Heart left ventricle (tissue), 16 donors: ENCODE results near the gene DBN1. TPM values are rescaled to one million over a fixed set of nuclear protein-coding genes. Genes with fewer than 3 reads are reported as not detected.

Source experiments
- ATAC-seq, 4 donors: fragments of 200-7000 bp; cut with Tn5 transposase; one replicate each; pipeline ENCODE4 v1.9.1; 2020 to 2022; ENCODE audit warnings: moderate library complexity in 4 of 4, mild to moderate bottlenecking in 3 of 4, moderate number of reproducible peaks in 1 of 4
- DNase-seq, 5 donors: peaks; one replicate each; pipeline ENCODE4 v3.0.0-alpha.2; 2020
- H3K27ac ChIP-seq, 12 donors: fragments of 200-600 bp; sonication (generic) in 4 of 12; one replicate each; pipeline versions ENCODE4 v1.5.0 to v1.8.0; 2016 to 2022; ENCODE audit warnings: mild to moderate bottlenecking in 2 of 12
- H3K27me3 ChIP-seq, 9 donors: fragments of 200-600 bp; sonication (generic) in 2 of 9; one replicate each; pipeline versions ENCODE4 v1.5.1 to v1.8.0; 2016 to 2022; ENCODE audit warnings: mild to moderate bottlenecking in 3 of 9
- H3K36me3 ChIP-seq, 9 donors: fragments of 200-600 bp; sonication (generic) in 2 of 9; one replicate each; pipeline versions ENCODE4 v1.5.0 to v1.8.0; 2018 to 2022; ENCODE audit warnings: mild to moderate bottlenecking in 2 of 9
- H3K4me1 ChIP-seq, 12 donors: fragments of 200-600 bp; sonication (generic) in 4 of 12; one replicate each; pipeline versions ENCODE4 v1.5.0 to v1.8.0; 2016 to 2022; ENCODE audit warnings: mild to moderate bottlenecking in 3 of 12
- H3K4me3 ChIP-seq, 12 donors: fragments of 200-600 bp; sonication (generic) in 4 of 12; one replicate each; pipeline versions ENCODE4 v1.5.0 to v1.8.0; 2017 to 2022; ENCODE audit warnings: mild to moderate bottlenecking in 9 of 12, moderate library complexity in 4 of 12
- H3K9me3 ChIP-seq, 12 donors: fragments of 200-600 bp; sonication (generic) in 4 of 12; one replicate each; pipeline versions ENCODE4 v1.5.0 to v1.8.0; 2016 to 2022; ENCODE audit warnings: mild to moderate bottlenecking in 1 of 12
- CTCF ChIP-seq, 12 donors: fragments of 200-600 bp; sonication (generic) in 4 of 12; IDR thresholded peaks; one replicate each; pipeline versions ENCODE4 v1.5.0 to v1.8.0; 2018 to 2022; ENCODE audit warnings: antibody characterized with exemption in 12 of 12, mild to moderate bottlenecking in 5 of 12
- POLR2A ChIP-seq, 2 donors: fragments of 450-650 bp; IDR thresholded peaks; one replicate each; pipeline ENCODE4 v1.6.1; 2017; ENCODE audit warnings: antibody characterized with exemption in 2 of 2, mild to moderate bottlenecking in 2 of 2, moderate library complexity in 2 of 2
- WGBS, 4 donors: extraction: QIAGEN DNeasy Blood & Tissue Kit in 2 of 4; methylation state at CpG; one replicate each; pipeline versions ENCODE4 v1.1.5 to v1.1.7; 2013 to 2018; 5-methylcytosine and 5-hydroxymethylcytosine counted together
- intact Hi-C, 10 donors: fragments of 100-400 bp; cut with DNase I; formaldehyde crosslinking; loops; one replicate each; pipeline versions ENCODE4 v1.11.1 to v1.14.2; 2022
- polyA plus RNA-seq, 2 donors: library from polyadenylated mRNA; stranded (reverse); fragments of 200-250 nt; gene quantifications; one replicate each; pipeline ENCODE4 v1.2.3, GENCODE V29; 2013
- total RNA-seq, 9 donors: library from RNA; depleted of rRNA in 2 of 9; stranded (reverse); fragments of >200 nt in 2 of 9; fragmentation: NEBNext Ultra II Directional in 3 of 9; extraction: Animal tissue kit (Norgen Biotek cat#: 25700) in 3 of 9; gene quantifications; one replicate each; pipeline versions ENCODE4 v1.1.0 to v1.2.4, GENCODE V29; 2016 to 2023
- donor health status: ischemic (EF 13 %, LVEDD 7.1; RV severe dilation, severe dysfunction).
- donor health status: healthy with polysubstance abuse.
- donor health status: DM: no; HTN: yes; CAD: no.
- donor health status: DM: no; HTN: no; CAD: no.
- donor health status: ischemic (EF 25% LVEDD 6.9; RV normal size, moderate dysfunction).
- donor health status: ischemic (EF 25% LVEDD 5.7; RV mildly dilated, moderate dysfunction).
- donor health status: healthy.
- donor health status: DM: yes; HTN: yes; CAD: no.
- donor health status: ischemic (EF 35%, LVEDD 5.7; RV mildly dilated, moderate dysfunction).
- donor health status: nonischemic (EF 11% LVEDD 7.7; RV severe dilation, severe dysfunction).
- donor health status: DM: yes; HTN: yes; CAD: no.
- donor health status: PGD.
- donor health status: ischemic (EF 29% LVEDD 5.4; RV normal size, mild dysfunction).
- donor health status: nonischemic (EF 23%, LVEDD 6.1; RV moderate dilation, normal function).

Gene DBN1
- total and polyA plus RNA-seq, 11 donors: 12.3 to 60.7 (median 23.3) TPM

GRCh38 chr5:177475563-177476427 is 2.4 kb upstream of the DBN1 start:
- Histone ChIP-seq H3K27ac (peak overlapping the region in 1 of 12 donors; percentile 89), H3K36me3 (no peaks in the 10 kb centered on the region), H3K9me3 (no peaks in the 10 kb centered on the region), H3K4me1 (peaks cover 0 to 68% (median 44%) of the 10 kb centered on the region in 12 donors), H3K27me3 (peaks cover 0 to 31% (median 5%) of the 10 kb centered on the region in 9 donors), H3K4me3 (no peak overlapping the region)
- ATAC-seq: no peak
- WGBS, 4 donors: 64 to 78% (median 71%) methylated on average over 11 of the region's 11 CpGs
- peak in 1 of 5 donors; percentile 24 for DNase-seq
- intact Hi-C loops: loop anchor here in 1 of 10 donors (2.0 kb wide), 1 partner anchor 21 kb away; the partner anchor contains the start of gene PDLIM7
- no peak for TF ChIP-seq POLR2A (IDR thresholded peaks at IDR 0.05)

GRCh38 chr5:177474846-177475562 is 1.6 kb upstream of the DBN1 start:
- DNase-seq: peak in 1 of 5 donors; percentile 23
- peaks cover 0 to 68% (median 50%) of the 10 kb centered on the region in 12 donors for H3K4me1 ChIP-seq
- TF ChIP-seq CTCF (IDR thresholded peaks at IDR 0.05) (no peak), POLR2A (IDR thresholded peaks at IDR 0.05) (no peak)
- intact Hi-C loops: loop anchor here in 1 of 10 donors (2.0 kb wide), 1 partner anchor 22 kb away; the partner anchor contains the start of gene PDLIM7
- H3K9me3 ChIP-seq: no peaks in the 10 kb centered on the region
- no peak for ATAC-seq
- no peak overlapping the region for H3K4me3 ChIP-seq
- peak overlapping the region in 3 of 12 donors; percentile 20 to 89 (median 84) for H3K27ac ChIP-seq
- H3K36me3 ChIP-seq: no peaks in the 10 kb centered on the region
- WGBS, 4 donors: 53 to 68% (median 57%) methylated on average over 4 of the region's 4 CpGs
- H3K27me3 ChIP-seq: peaks cover 0 to 31% (median 5%) of the 10 kb centered on the region in 9 donors

- peaks cover 0 to 68% (median 50%) of the 10 kb centered on the region in 12 donors for H3K4me1 ChIP-seq
These were observed 605 bp upstream of the DBN1 start for GRCh38 chr5:177474002-177474476.

More at GRCh38 chr5:177474002-177474476, 605 bp upstream of the DBN1 start:
- H3K4me3 ChIP-seq: peak overlapping the region in 6 of 12 donors; percentile 66 to 97 (median 90)
- no peak for DNase-seq
- TF ChIP-seq POLR2A (IDR thresholded peaks at IDR 0.05) (no peak), CTCF (IDR thresholded peaks at IDR 0.05) (no peak)
- H3K9me3 ChIP-seq: no peaks in the 10 kb centered on the region
- 42 to 59% (median 48%) methylated on average over 7 of the region's 7 CpGs for WGBS, 4 donors
- peak overlapping the region in 8 of 12 donors; percentile 18 to 89 (median 54) for H3K27ac ChIP-seq
- intact Hi-C loops: loop anchor here in 1 of 10 donors (2.0 kb wide), 1 partner anchor 23 kb away; the partner anchor contains the start of gene PDLIM7
- peaks cover 0 to 31% (median 5%) of the 10 kb centered on the region in 9 donors for H3K27me3 ChIP-seq
- no peaks in the 10 kb centered on the region for H3K36me3 ChIP-seq
- ATAC-seq: no peak
